ENCODE data around the gene CYP19A1.

CYP19A1 gene

GRCh38 chr15:51325167-51325566, 13.2 kb downstream of the CYP19A1 start:
- DNase-seq (ENCODE audit: low read depth), result no peak

- DNase-seq (ENCODE audit: low read depth), result no peak
These were observed 14.6 kb downstream of the CYP19A1 start for GRCh38 chr15:51323749-51324148.

- no peak for DNase-seq (ENCODE audit: low read depth)
These were observed 15.6 kb downstream of the CYP19A1 start for GRCh38 chr15:51322621-51323296.

- DNase-seq (ENCODE audit: low read depth), result no peak
These were observed 17.1 kb downstream of the CYP19A1 start for GRCh38 chr15:51321316-51321715.

- no peak for DNase-seq (ENCODE audit: low read depth)
These were observed 17.6 kb downstream of the CYP19A1 start for GRCh38 chr15:51320843-51321242.

- no peak for DNase-seq (ENCODE audit: low read depth)
These were observed 18.9 kb downstream of the CYP19A1 start for GRCh38 chr15:51319539-51319938.

- no peak for DNase-seq (ENCODE audit: low read depth)
These were observed 19.8 kb downstream of the CYP19A1 start for GRCh38 chr15:51318382-51319150.

GRCh38 chr15:51316636-51317035, 21.8 kb downstream of the CYP19A1 start:
- DNase-seq (ENCODE audit: low read depth), result no peak

GRCh38 chr15:51315726-51316125, 22.7 kb downstream of the CYP19A1 start:
- no peak for DNase-seq (ENCODE audit: low read depth)

GRCh38 chr15:51314391-51315337, 23.7 kb downstream of the CYP19A1 start:
- DNase-seq (ENCODE audit: low read depth), result no peak

GRCh38 chr15:51313644-51314280, 24.6 kb downstream of the CYP19A1 start:
- DNase-seq (ENCODE audit: low read depth), result no peak

GRCh38 chr15:51313074-51313393, 25.4 kb downstream of the CYP19A1 start:
- DNase-seq (ENCODE audit: low read depth), result no peak

GRCh38 chr15:51312166-51313073, 26.0 kb downstream of the CYP19A1 start:
- no peak for DNase-seq (ENCODE audit: low read depth)

GRCh38 chr15:51311510-51311909, 26.9 kb downstream of the CYP19A1 start:
- no peak for DNase-seq (ENCODE audit: low read depth)

- no peak for DNase-seq (ENCODE audit: low read depth)
These were observed 28.3 kb downstream of the CYP19A1 start for GRCh38 chr15:51310064-51310463.

GRCh38 chr15:51307811-51308210, 30.6 kb downstream of the CYP19A1 start:
- DNase-seq (ENCODE audit: low read depth), result no peak

- no peak for DNase-seq (ENCODE audit: low read depth)
These were observed 31.1 kb downstream of the CYP19A1 start for GRCh38 chr15:51307325-51307724.

- no peak for DNase-seq (ENCODE audit: low read depth)
These were observed 34.9 kb downstream of the CYP19A1 start for GRCh38 chr15:51303462-51303980.

GRCh38 chr15:51302480-51302879, 35.9 kb downstream of the CYP19A1 start:
- no peak for DNase-seq (ENCODE audit: low read depth)

GRCh38 chr15:51299187-51300015, 39.0 kb downstream of the CYP19A1 start:
- DNase-seq (ENCODE audit: low read depth), result no peak
